T-helper 1 cell treated with Interleukin-12 subunit alpha and Interleukin-12 subunit beta and Interleukin-4 antibody, amounts not matched to agents 30 ng/mL and 1 ng/mL, for 36 hours (primary cell): ENCODE measurements around the gene BAG2. TPM values are rescaled to one million over a fixed set of nuclear protein-coding genes. Genes with fewer than 3 reads are reported as not detected.

Experiments
- intact Hi-C: fragments of 100-400 bp; cut with micrococcal nuclease; formaldehyde crosslinking; loops from one replicate; pipeline ENCODE4 v1.15.1; 2024
- total RNA-seq: library from RNA; stranded (reverse); gene quantifications from 2 replicates; pipeline ENCODE4 v1.2.3, GENCODE V29; 2022

The BAG2 gene
- total RNA-seq, 1 donor from 2014 or later: 8.8 TPM

DNA sequence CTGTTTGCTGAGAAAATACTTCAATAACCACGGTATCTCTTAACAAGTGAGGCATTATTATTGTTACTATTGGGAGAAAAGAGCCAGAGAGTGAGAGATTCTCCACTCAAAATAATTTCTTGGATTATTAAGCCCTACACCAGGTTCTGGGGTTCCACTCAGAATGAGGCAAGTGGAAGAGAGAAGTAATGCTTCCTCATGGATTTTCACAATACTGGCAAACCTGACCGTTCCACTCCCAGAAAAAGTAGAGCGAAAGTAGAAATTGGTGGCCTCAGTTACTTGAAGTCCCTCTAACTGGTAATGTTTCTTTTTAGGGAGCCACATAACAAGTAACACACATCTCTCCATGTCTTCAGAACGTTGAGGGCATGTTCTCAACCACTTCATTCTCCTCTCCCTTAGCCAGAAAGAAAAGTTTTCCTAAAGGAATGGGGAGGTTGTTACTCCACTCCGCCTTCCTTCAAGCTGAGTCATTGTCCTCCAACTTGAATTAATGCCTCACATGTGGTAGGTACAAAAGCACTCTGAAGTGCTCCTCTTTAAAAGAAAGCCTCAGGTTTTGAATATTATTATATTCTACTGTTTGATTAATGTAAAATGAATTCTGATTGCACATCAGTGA is 1.9 kb downstream of the BAG2 start:
- intact Hi-C loops: loop anchor here (1.0 to 2.0 kb wide), 4 partner anchors 37 to 323 kb away; partner anchors contain the start of gene KIAA1586

DNA sequence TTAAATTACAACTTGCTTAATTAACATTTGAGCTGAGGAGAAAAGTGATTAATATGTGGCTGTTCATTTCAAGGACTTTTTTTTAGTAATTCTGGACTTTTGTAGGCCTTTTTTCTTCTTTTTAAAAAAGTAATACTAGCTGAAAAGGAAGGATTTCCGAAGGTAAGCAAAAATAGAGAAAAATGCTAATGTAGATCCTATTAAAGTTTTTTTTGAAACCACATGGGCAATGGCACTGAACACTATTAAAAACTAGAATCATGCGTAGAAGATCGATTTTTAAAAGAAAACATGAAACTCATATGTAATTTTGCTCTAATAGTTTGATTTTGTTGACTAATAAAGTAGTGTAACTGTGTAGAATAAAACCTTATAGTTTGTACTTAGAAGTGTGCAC is 2.4 kb downstream of the BAG2 start:
- intact Hi-C loops: loop anchor here (1.0 kb wide), 1 partner anchor 271 kb away; no protein-coding TSS in a partner anchor

DNA sequence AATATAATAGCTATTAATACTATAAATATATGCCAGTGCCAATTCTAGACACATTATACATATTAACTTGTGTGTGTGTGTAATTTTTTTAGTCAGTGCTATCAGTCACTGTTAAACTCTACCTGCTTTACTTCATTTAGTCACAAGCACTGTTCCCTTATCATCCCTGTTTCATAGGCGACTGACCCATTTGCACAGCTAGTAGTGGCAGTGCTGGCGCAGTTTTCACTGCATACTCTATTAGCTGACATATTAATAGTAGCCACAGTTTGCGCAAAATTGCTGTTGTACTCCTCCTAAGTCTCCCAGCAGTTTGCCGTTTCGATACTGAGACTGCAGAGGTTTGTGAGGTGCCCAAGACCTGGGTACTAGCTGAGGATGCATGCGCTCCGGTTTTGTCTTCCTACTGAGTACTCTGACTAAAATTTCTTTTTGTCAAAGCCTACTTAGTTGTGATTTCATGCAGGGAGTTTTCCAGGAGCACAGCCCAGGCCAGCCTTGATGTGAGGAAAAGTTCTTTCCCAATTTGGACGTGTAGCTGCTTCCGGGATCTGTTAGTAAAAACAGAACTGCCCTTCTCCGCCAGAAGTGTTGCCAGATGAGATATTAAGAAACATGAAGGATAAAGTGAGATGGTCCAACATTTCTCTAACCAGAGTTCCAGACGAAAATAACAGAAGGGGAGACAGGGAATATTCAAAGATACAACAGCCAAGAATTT is 5.6 kb downstream of the BAG2 start:
- intact Hi-C loops: no loop called here

DNA sequence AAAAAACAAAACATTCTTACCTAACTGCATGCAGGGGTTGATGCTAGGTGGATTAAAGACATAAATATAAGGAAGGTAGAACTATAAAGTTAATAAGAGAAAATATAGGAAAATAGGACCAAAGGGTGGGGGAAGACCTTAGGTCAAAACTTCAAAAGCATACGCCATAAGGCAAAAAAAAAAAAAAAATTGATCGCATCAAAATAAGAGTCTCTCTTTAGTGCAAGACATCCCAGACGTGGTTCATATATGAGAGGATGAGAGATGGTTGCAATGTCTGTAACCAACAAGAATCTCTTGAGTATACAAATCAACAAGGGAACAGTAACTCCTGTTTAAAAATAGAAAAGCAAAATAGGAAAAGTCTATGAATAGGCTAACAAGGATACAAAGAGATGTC is 8.5 kb downstream of the BAG2 start:
- intact Hi-C loops: no loop called here

DNA sequence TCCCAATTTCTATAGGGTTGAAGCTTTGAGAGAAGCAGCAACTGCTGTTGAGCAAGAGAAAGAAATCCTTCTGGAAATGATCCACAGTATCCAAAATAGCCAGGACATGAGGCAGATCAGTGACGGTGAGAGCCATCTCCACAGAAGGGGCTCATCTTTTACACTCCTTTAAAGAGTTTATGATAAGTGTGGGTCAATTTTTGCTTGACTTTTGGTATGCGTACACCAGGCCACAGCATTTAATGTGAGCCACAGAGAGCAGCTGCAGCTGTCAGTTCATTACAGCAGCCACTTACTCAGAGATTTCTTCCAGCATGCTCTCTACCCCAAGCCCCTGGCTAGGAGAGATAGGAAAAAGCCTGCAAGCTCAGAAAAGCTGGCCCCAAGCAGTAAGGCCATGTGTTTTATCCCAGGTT is 9.9 kb downstream of the BAG2 start:
- intact Hi-C loops: no loop called here

DNA sequence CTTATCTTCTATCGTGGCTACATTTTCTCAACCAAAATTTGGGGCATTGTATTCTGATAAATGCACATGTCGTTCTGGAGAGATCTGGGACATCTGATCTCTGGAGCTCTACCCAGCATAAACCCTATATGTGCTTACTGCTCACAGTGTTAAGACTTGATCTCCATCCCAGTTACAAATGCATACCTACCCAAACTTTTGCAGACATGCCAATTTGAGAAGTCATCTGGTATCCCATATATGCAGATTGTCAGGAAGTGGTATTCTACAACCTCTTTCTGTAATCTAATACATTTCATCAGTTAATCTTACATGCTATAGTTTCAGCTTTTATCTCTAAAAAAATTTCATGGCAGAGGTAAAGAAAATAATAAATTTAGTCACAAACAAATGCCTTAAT is 11.2 kb downstream of the BAG2 start:
- intact Hi-C loops: no loop called here

DNA sequence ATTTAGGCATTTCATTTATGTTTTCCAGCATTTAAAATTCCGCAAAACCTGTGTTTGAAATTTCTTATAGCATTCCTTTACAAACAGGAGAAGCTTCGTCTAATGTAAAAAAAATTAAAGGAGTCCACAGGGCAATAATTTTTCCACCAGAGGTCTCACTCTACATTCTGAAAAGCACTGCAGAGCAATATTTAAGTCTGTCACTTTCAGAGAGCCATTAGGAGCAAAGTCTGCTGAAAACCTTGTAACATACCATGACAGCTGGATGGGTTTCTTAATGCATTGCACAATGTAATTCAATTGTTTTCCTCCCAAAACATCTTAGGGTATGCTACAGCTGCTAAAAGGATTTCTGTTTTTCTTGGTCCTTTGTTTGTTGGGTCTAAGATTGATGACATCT is 18.0 kb downstream of the BAG2 start:
- intact Hi-C loops: loop anchor here (1.0 kb wide), 1 partner anchor 126 kb away; no protein-coding TSS in a partner anchor

DNA sequence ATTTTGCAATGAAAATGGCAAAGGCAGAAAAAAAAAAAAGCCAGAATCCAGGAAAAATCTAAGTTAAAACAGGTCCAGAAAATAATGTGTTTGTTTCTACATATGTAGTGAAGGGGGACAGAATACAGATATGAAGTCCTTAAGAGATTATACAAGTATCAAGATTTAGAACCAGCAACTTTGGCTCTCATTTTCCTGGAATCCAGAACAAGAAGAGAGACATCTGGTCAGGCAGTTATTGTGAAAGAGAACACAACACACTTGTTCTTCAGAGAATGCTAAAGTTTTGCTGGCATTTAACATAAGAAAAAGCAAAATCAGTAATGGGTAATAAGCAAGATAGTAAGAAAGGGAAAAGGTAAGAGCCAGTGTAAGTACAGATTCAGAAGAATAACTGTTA is 21.1 kb downstream of the BAG2 start:
- intact Hi-C loops: no loop called here

DNA sequence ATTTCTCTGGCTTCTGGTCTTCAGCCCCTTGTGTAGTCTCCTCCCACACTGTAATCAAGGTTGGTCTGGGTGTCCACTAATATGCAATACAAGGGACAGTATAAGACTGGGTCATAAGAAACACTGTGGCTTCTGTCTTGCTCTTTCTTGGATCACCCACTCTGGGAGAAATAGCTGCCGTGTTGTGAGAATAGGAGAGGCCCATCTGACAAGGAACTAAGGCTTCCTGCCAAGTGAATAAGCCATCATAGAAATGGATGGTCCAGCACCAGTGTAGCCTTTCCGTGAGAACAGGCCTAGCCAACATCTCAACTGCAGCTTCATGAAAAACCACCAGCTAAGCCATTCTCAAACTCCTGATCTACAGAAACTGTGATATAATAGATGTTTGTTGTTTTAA is 23.3 kb downstream of the BAG2 start:
- intact Hi-C loops: no loop called here

DNA sequence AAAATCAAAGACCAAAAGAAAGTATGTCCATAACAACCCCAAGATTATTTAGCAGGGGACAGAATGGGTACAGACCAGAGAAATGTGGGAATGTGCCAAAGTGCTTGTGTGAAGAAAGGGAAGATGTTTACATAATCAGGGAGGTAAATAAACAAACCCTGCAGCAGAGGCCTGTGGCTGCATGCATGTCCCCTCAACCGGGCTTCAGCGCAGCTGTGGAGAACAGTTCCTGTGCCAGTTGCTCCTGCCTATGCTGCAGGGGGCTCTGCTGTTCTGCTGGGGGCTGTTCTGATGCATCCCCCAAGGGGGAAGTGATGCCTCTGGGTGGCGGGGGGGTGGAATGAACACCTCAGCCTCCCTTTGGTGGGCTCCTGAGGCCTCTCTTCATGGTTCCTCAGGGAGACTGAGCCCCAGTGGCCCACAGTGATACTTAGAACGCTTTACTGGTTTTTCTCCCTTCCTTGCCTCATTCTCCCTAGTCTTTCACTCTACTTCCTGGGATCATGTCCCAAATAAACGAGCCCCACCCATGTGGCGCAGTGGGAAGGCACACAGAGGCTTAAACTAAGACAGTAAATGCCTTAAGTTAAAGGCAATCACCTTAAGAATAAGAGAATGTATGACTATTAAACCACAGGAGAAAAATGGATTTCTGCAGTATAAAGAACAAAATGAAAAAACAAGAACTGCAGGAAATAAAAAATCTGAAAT is 27.0 kb downstream of the BAG2 start:
- intact Hi-C loops: no loop called here

DNA sequence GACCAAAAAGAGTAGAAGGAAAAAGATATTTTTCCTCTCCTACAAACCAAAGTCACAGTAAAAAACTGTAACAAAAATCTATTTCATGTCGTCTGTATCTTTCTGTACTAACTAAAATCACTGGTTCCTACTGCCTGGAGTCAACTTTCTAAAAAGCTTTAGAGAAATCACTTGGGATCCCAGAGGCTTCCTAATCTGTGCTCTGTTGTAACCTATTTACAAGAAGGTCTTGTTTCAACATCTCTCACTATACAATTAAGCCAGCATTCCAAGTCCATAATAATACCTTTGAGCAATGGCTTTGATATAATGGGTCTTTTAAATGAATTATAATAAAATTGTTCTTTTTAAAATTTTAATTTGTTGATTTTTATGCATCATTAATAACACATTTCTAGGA is 29.6 kb downstream of the BAG2 start:
- intact Hi-C loops: no loop called here

DNA sequence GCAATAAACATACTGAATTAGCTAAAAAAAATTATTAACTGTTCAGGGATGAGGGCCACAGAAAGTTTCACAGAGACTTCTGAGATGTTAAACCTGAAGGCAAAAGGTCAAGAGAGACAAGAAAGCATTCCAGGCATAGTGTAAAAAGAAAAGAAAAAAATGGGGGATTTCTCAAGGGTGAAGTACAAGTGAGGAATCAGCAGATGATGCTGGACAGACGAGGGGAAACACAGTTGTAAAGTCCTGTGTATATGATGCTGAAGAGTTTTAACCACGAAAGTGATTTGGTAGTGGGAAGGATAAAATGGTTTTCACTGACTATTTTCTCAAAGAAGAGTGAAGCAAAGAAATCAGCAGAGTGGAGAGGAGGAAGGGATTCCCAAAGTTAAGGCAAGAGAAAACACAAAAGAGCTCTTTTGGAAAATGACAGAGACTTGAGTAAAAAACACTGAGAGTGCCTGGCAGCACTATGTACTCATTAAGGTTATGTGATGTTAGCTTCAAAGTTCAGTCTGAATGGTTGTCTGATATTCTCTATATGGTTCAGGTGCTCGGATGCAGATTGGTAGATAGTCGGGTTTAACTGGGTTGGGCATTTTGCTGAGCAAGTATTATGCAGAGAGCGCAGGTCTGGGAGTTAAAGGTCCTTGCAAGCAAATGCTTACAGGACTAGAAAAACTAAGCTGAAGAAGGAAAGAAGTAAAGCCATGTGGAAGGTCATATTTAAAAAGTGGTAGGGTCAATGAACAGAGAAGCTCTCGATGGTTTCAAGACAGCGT is 33.6 kb downstream of the BAG2 start:
- intact Hi-C loops: no loop called here

DNA sequence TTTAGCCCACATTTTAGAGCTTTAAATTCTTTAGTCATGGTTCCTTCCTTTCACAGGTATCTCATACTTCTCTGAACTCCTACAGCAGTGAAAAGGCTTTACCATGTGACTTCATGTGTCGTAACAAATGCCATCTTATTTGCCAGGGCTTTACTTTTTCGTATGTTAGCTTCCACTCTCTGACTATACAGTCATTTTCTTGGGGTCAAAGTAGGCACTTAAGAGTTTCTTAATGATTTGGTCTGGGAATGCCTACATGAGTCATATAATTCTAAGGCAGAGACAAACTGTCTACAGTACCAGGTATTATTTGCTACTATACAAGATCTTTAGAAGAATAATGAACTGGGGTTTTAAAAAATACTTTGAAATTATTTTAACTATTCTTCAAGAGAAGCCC is 35.0 kb downstream of the BAG2 start:
- intact Hi-C loops: no loop called here

DNA sequence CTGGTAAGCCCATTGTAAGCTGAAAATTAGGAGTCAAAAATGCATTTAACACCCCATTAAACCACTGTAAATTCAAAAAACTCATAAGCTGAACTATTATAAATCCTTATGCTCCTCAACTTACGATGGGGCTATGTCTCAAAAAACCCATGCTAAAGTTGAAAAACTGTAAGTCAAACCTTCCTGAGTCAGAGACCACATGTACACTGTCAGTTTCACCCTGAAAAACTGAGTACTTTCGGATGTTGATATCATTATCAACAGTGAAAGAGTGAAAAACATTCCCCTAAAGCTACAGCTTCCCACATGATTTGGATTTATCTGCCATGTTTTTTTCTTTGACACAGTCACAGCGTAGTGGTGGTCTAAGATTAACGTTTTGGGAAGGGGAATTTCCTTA is 35.7 kb downstream of the BAG2 start:
- intact Hi-C loops: no loop called here

DNA sequence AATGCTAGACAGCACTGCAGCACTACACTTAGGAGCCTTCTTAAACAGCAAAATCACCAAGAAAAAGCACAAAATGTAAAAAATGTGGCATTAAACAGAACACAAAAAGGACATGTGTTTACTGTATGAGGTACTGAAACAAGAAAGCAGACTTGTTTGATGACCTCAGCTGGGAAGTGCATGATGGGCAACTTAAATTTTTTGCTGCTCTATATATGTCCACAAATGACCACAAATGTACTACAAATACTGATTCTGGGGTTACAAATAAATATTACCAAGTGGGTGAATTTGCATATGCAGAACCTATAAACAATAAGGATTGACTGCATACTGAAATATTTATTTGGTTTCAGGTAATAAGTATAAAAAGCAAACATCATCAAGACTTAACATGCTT is 36.9 kb downstream of the BAG2 start:
- intact Hi-C loops: no loop called here

DNA sequence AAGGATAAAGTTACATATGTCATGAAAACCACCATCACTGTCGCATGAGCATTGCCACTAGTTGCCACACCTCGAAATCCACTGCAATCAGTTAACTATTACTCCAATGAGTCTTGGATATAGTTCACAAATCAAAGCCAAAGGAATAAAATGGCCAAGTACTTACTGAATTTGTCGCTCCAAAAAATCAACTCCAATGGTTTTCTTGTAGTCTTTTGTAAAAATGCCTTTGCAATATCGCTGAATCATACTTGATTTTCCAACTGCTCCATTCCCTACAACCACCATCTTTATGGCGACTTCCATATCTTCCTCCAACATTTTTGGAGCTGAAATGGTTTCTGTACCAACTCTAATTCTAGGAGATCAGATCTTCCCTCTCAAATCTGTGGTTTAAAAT is 37.9 kb downstream of the BAG2 start:
- intact Hi-C loops: no loop called here

DNA sequence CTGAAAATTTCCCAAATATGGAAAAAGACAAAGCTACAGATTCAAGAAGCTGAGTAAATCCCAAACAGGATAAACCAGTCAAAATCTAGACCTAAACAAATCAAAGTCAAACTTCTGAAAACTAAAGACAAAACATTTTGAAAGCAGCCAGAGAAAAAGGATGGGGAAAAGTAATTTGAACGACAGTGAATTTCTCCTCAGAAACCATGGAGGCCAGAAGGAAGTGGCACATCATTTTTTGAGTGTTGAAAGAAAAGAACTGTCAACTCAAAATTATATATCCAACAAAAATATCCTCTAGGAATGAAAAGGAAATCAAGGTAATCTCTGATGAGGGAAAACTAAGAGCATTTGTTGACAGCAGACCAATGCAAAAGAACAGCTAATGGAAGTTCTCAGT is 43.1 kb downstream of the BAG2 start:
- intact Hi-C loops: no loop called here

DNA sequence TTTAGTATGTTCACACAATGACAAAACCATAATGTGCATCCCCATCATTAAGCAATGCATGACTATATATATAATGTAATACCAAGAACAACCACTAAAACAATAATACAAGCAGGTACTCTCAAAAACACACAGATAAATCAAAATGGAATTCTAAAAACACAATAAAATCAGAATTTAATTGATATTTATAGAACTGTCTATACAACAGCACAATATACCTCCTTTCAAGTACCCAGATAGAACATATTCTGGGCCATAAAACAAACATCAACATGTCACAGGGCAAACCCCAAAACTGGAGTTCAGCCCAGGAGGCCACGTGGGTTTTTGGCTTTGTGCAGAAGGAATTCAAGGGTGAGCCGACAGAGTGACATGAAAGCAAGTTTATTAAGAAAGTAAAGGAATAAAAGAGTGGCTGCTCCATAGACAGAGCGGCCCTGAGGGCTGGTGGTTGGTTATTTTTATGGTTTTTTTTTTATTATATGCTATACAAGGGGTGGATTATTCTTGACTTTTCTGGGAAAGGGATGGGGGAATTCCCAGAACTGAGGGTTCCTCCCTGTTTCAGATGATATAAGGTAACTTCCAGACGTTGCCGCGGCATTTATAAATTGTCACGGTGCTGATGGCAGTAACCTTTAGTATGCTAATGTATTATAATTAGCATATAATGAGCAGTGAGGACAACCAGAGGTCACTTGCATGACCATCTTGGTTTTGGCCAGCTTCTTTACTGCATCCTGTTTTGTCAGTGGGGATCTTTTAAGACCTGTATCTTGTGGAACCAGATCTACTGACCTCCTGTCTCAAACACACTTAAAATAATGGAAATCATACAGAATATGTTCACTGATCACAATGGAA is 44.3 kb downstream of the BAG2 start:
- intact Hi-C loops: no loop called here

DNA sequence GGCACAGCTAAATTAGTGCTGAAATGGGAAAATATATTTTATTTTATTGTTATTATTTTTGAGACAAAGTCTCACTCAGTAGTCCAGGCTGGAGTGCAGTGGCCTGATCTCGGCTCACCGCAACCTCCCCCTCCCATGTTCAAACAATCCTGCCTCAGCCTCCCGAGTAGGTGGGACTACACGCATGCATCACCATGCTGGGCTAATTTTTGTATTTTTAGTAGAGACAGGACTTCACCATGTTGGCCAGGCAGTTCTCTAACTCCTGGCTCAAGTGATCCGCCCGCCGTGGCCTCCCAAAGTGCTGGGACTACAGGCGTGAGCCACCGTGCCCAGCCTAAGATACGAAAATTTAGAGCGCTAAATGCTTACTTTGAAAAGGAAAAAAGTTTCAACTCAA is 45.1 kb downstream of the BAG2 start:
- intact Hi-C loops: no loop called here

DNA sequence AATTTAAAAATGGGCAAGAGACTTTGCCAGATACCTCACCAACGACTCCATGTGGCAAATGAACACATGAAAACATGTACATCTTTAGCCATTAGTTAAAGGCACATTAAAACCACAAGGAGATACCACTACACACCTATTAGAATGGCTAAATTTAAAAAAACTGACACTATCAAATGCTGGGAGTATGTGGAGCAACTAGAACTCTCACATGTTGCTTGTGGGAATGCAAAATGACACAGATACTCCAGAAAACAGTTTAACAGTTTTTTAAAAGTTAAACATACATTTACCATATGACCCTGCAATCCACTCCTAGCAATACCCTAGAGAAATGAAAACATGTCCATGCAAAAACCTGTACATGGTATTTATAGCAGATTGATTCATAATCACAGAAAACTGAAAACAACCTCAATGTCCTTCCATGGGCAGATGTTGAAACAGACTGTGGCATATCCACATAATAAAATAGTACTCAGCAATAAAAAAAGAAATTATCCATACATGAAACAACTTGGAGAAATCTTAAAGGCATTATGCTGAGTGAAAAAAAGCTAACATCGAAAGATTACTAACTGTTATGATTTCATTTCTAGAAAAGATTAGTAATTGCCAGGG is 48.1 kb downstream of the BAG2 start:
- intact Hi-C loops: loop anchor here (5.0 kb wide), 2 partner anchors 318 to 378 kb away; no protein-coding TSS in a partner anchor
